Osteoblast (primary cell): ENCODE results near the gene SMCR8. TPM values are rescaled to one million over a fixed set of nuclear protein-coding genes. Genes with fewer than 3 reads are reported as not detected.

Experiments used
- DNase-seq: peaks from one replicate; pipeline ENCODE4 v3.0.0; 2011; ENCODE audit warnings: low spot score, mixed read lengths; ENCODE audit not compliant: insufficient read length; ENCODE audit errors: missing footprints
- H2AFZ ChIP-seq: 2 replicates; pipeline ENCODE4 v1.6.0; 2011; ENCODE audit warnings: mild to moderate bottlenecking, low read length
- H3K27ac ChIP-seq: 2 replicates; pipeline ENCODE4 v1.5.1; 2011; ENCODE audit warnings: mild to moderate bottlenecking, low read depth, low read length, moderate library complexity
- H3K27me3 ChIP-seq: 2 replicates; pipeline ENCODE4 v1.6.0; 2012; ENCODE audit warnings: mild to moderate bottlenecking, control low read depth, inconsistent platforms, low read length, moderate library complexity; ENCODE audit not compliant: insufficient read depth
- H3K36me3 ChIP-seq: 2 replicates; pipeline ENCODE4 v1.5.1; 2011; ENCODE audit warnings: mild to moderate bottlenecking, low read length, control low read depth, moderate library complexity; ENCODE audit not compliant: insufficient read depth
- H3K4me1 ChIP-seq: 2 replicates; pipeline ENCODE4 v1.5.1; 2011; ENCODE audit warnings: mild to moderate bottlenecking, low read length, control low read depth, moderate library complexity; ENCODE audit not compliant: insufficient read depth
- H3K4me2 ChIP-seq: 2 replicates; pipeline ENCODE4 v1.6.0; 2011; ENCODE audit warnings: mild to moderate bottlenecking, low read length; ENCODE audit not compliant: insufficient read depth
- H3K4me3 ChIP-seq: fragments of 200-600 bp; sonication (generic); 3 replicates; pipeline ENCODE4 v1.5.1; 2012; ENCODE audit warnings: mild to moderate bottlenecking, low read length, inconsistent platforms; ENCODE audit not compliant: insufficient read depth
- H3K79me2 ChIP-seq: 2 replicates; pipeline ENCODE4 v1.6.0; 2012; ENCODE audit warnings: mild to moderate bottlenecking, low read length, control low read depth, inconsistent platforms; ENCODE audit not compliant: insufficient read depth
- H3K9me3 ChIP-seq: 2 replicates; pipeline ENCODE4 v1.5.1; 2011; ENCODE audit warnings: low read depth, low read length, control low read depth
- H4K20me1 ChIP-seq: 2 replicates; pipeline ENCODE4 v1.6.0; 2012; ENCODE audit warnings: mild to moderate bottlenecking, low read length, control low read depth; ENCODE audit not compliant: insufficient read depth
- total RNA-seq: library from RNA; depleted of rRNA; stranded (reverse); fragments of >200 nt; gene quantifications from 2 replicates; pipeline ENCODE4 v1.2.3, GENCODE V29; 2012
- TF ChIP-seq, protein P1 (sequence below): IDR thresholded peaks from 2 replicates; pipeline ENCODE4 v1.5.1; 2011; ENCODE audit warnings: mild to moderate bottlenecking, low read depth, low read length, moderate library complexity; ENCODE audit errors: extremely low read depth

Gene SMCR8
- total RNA-seq, 1 donor = 22.1 TPM

DNA sequence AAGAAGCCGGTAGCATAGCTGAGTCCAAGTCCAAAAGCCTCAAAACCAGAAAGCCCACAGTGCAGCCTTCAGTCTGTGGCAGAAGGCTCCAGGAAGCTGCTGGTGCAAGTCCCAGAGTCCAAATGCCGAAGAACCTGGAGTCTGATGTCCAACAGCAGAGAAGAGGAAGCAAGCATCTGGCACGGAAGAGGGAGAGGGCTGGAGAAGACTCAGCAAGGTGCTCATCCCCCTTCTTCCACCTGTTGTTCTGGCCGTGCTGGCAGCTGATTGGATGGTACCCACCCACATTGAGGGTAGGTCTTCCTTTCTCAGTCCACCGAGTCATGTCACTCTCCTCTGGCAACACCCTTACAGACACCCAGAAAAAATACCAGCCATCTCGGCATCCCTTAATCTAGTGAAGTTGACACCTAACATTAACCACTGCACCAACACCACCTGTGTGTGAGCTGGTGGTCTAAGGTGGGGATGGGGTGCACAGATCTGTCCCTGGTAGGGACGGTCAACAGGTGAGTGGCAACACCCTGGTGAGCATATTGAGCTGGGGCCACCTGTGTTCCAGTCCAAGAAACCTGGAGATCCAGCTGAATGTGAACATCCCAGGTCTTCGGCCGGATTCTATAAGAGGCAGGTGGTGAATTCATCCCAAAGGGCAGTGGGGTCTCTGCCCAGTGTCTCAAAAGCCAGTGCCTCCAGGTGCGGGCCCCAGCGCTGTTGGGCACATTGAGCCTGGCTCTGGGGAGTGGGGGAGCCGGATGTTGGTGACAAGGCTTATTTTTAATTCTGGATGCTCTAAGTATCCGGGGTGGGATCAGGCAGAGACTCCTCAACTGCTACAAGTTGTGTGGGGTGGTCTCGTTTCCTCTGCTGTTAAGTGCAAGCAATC, 44.8 kb upstream of the SMCR8 start:
- no peaks in the 10 kb centered on the region for H3K27me3 ChIP-seq
- no peak overlapping the region for H3K27ac ChIP-seq
- no peaks in the 10 kb centered on the region for H4K20me1 ChIP-seq
- H3K79me2 ChIP-seq = no peaks in the 10 kb centered on the region
- H2AFZ ChIP-seq = no peak overlapping the region
- no peak overlapping the region for H3K4me3 ChIP-seq
- TF ChIP-seq, protein P1, sequence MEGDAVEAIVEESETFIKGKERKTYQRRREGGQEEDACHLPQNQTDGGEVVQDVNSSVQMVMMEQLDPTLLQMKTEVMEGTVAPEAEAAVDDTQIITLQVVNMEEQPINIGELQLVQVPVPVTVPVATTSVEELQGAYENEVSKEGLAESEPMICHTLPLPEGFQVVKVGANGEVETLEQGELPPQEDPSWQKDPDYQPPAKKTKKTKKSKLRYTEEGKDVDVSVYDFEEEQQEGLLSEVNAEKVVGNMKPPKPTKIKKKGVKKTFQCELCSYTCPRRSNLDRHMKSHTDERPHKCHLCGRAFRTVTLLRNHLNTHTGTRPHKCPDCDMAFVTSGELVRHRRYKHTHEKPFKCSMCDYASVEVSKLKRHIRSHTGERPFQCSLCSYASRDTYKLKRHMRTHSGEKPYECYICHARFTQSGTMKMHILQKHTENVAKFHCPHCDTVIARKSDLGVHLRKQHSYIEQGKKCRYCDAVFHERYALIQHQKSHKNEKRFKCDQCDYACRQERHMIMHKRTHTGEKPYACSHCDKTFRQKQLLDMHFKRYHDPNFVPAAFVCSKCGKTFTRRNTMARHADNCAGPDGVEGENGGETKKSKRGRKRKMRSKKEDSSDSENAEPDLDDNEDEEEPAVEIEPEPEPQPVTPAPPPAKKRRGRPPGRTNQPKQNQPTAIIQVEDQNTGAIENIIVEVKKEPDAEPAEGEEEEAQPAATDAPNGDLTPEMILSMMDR = no peak
- peaks cover 4% of the 10 kb centered on the region for H3K4me1 ChIP-seq
- peak; percentile 70 for DNase-seq
- no peak overlapping the region for H3K4me2 ChIP-seq
- peaks cover 20% of the 10 kb centered on the region for H3K36me3 ChIP-seq
- no peaks in the 10 kb centered on the region for H3K9me3 ChIP-seq

DNA sequence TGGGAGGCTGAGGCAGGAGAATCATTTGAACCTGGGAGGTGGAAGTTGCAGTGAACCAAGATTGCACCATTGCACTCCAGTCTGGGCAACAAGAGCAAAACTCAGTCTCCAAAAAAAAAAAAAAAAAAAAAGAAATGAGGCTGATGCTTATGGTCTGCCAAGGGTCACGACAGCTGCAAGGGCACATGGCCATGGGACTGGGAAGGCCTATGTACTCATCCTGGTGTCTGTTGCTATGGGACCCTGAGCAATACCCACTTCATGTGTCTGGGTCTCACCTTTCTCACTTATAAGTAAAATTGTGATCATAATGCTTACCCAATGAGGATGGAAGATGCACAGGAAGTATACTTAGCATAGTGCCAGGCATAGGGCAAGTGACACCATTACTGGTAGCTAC, 38.0 kb upstream of the SMCR8 start:
- Histone ChIP-seq H3K4me1 (no peaks in the 10 kb centered on the region), H4K20me1 (no peaks in the 10 kb centered on the region), H3K79me2 (no peaks in the 10 kb centered on the region), H3K4me2 (no peak overlapping the region), H3K27ac (no peak overlapping the region), H3K27me3 (no peaks in the 10 kb centered on the region), H3K4me3 (no peak overlapping the region), H3K36me3 (peaks cover 69% of the 10 kb centered on the region), H3K9me3 (no peaks in the 10 kb centered on the region), H2AFZ (no peak overlapping the region)
- TF ChIP-seq, protein P1 = no peak
- DNase-seq = no peak

DNA sequence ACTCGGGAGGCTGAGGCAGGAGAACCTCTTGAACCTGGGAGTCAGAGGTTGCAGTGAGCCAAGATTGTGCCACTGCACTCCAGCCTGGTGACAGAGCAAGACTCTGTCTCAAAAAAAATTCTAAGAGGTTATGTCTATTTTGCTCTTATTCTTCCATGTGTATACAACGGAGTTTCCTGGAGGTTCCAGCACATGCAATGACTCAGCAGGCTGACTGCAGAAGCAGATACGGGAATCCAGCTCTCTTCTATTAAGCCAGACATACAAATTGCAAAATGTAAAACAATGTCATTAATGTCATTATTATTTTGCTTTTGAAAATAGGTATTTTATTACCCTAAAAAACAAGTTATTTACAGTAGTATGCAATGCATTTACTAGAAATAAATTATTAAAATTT, 36.2 kb upstream of the SMCR8 start:
- peaks cover 73% of the 10 kb centered on the region for H3K36me3 ChIP-seq
- no peaks in the 10 kb centered on the region for H3K9me3 ChIP-seq
- H3K4me2 ChIP-seq = no peak overlapping the region
- no peak overlapping the region for H3K4me3 ChIP-seq
- H4K20me1 ChIP-seq = no peaks in the 10 kb centered on the region
- H2AFZ ChIP-seq = no peak overlapping the region
- peak; percentile 47 for DNase-seq
- H3K4me1 ChIP-seq = no peaks in the 10 kb centered on the region
- no peak overlapping the region for H3K27ac ChIP-seq
- H3K27me3 ChIP-seq = no peaks in the 10 kb centered on the region
- H3K79me2 ChIP-seq = no peaks in the 10 kb centered on the region
- TF ChIP-seq, protein P1 = no peak

DNA sequence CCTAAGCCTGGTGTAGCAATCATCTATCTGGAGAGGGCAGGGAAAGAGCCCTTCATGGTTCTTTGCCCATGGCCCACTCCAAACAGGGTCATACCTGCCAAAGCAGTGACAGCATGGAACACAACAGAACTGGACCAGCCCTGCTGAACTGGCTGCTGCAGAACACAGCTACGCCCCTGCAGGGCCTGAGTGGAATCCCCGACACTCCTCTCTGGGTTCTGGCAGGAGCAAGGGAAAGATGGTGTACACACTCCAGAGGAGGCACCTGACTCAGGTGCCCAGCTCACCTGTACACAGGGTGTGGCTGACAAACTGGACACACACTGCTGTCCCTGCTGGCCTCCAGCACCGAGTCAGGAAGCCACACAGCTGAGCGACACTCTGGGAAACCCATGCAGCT, 34.8 kb upstream of the SMCR8 start:
- no peaks in the 10 kb centered on the region for H3K79me2 ChIP-seq
- TF ChIP-seq, protein P1 = no peak
- no peak overlapping the region for H3K4me2 ChIP-seq
- H3K27ac ChIP-seq = no peak overlapping the region
- H3K9me3 ChIP-seq = no peaks in the 10 kb centered on the region
- H2AFZ ChIP-seq = no peak overlapping the region
- H3K36me3 ChIP-seq = peaks cover 74% of the 10 kb centered on the region
- no peaks in the 10 kb centered on the region for H3K27me3 ChIP-seq
- H3K4me3 ChIP-seq = no peak overlapping the region
- H4K20me1 ChIP-seq = no peaks in the 10 kb centered on the region
- no peaks in the 10 kb centered on the region for H3K4me1 ChIP-seq
- DNase-seq = peak; percentile 32
